Neural progenitor cell (in vitro differentiated cells): ENCODE measurements around the gene RPH3AL.

ENCODE experiments used
- CTCF ChIP-seq: fragments of 200-600 bp; sonication (generic); IDR thresholded peaks from 2 replicates; pipeline ENCODE4 v1.5.1; 2017; ENCODE audit warnings: antibody characterized with exemption, mild to moderate bottlenecking
- EZH2 ChIP-seq: fragments of 200-600 bp; sonication (generic); IDR thresholded peaks from 2 replicates; pipeline ENCODE4 v1.6.1; 2017; ENCODE audit warnings: antibody characterized with exemption, mild to moderate bottlenecking, moderate library complexity
- EZH2phosphoT487 ChIP-seq: fragments of 200-600 bp; sonication (generic); IDR thresholded peaks from 2 replicates; pipeline ENCODE4 v1.6.1; 2017; ENCODE audit warnings: antibody characterized with exemption

- TF ChIP-seq CTCF (no peak), EZH2 (no peak), EZH2phosphoT487 (no peak)
These were observed 165.5 kb downstream of the RPH3AL start for GRCh38 chr17:187130-187529.
